ENCODE results near the gene HES7. TPM values are rescaled to one million over a fixed set of nuclear protein-coding genes. Genes with fewer than 3 reads are reported as not detected.
A peak's percentile ranks its signal among the peaks of the same experiment; 100 is the strongest.

HES7 gene
- total and polyA plus RNA-seq, 4 experiments from 2014 or later, result not detected

DNA sequence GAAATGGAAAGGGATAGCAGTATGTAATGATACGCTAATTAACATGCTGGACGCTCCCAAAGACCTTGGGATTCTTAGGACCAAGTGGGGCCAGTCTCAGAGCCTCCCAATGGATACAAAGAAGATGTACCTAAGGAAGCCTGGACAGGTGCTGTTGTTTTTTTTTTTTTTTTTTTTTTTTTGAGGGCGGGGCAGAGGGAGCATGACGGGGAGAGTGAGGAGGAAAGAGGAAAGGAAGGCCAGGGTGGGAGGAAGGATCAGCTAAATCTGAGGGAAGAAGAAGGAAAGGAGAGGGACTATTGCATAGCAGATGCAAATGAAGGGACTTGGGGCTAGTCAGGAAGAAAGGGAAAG is 36.3 kb upstream of the HES7 start:
- H3K9me3 ChIP-seq (ENCODE audit: control insufficient read depth in 1 of 2, low read length in 2 of 2), result no peaks in the 10 kb centered on the region
- Mint-ChIP-seq H3K4me3 (peak overlapping the region; percentile 69 to 93 (median 91)), H3K9me3 (peaks cover 0 to 1% (median 0%) of the 10 kb centered on the region in 8 donors), H3K4me1 (peaks cover 46 to 63% (median 54%) of the 10 kb centered on the region in 4 donors), H3K27me3 (no peaks in the 10 kb centered on the region), H3K36me3 (peaks cover 24 to 46% of the 10 kb centered on the region in 2 donors), H3K27ac (peak overlapping the region; percentile 89 to 98 (median 96))
- H3K27me3 ChIP-seq (ENCODE audit: insufficient read depth, low read length), result no peaks in the 10 kb centered on the region
- peaks cover 80% of the 10 kb centered on the region for H3K4me1 ChIP-seq (ENCODE audit: insufficient read depth, low read length)
- POLR2A ChIA-PET (ENCODE audit: partially characterized antibody), result interaction anchor here (2.4 to 23.4 kb wide), 7 partner anchors 9 to 88 kb away, joined by 6 to 1074 read pairs (median 83); partner anchors contain the start of genes ALOXE3, BORCS6, CTC1 and PER1
- H3K27ac ChIP-seq (ENCODE audit: low read depth, low read length), result peak overlapping the region; percentile 44
- DNase-seq, result no peak
- H3K4me3 ChIP-seq (ENCODE audit: low read length in 2 of 2), result no peak overlapping the region
- peaks cover 30% of the 10 kb centered on the region for H3K36me3 ChIP-seq (ENCODE audit: insufficient read depth, low read length)
- CTCF ChIA-PET (ENCODE audit: partially characterized antibody), result interaction anchor here (1.0 to 7.7 kb wide), 6 partner anchors 10 to 66 kb away, joined by 3 to 93 read pairs (median 5); partner anchors contain the start of genes ALOXE3 and TMEM107
- intact Hi-C loops (cut with micrococcal nuclease), result no loop called here

DNA sequence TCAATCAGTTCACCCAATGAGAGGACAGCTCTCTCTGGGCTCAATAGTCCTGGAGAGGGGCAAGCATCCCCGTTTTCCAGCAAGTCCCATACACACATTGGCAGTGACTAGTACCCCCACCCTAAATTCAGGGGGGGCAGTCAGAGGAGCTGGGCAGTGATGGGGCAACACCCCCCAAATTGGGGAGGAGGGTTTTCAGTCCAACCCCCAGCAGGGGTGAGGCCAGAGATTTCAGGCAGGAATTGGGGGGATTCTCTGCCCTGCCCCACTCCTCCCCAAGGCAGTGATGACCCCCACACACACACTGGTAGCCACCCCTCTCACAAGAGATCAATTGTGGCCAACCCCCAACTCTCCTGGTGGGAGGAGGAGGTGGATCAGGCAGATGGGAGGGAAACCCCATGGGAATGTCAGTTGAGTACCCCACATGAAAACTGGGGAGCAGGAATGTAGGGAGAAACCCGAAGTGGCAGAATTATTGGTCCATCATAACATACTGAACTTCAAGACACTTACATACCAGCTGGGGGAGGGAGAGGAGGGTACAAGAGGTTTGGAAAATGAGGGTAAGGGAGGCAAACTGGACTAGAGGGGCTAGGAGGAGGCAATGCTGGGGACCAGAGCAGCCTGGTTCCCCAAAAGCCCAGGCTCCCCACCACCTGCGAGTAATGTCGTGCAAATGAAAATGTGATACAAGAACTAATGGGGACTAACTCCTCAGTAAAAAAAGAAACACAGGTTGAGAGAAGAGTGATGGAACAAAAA is 35.7 kb upstream of the HES7 start:
- CTCF ChIA-PET (ENCODE audit: partially characterized antibody), result interaction anchor here (1.0 to 7.7 kb wide), 13 partner anchors 9 to 65 kb away, joined by 3 to 93 read pairs (median 5); partner anchors contain the start of genes ALOXE3 and TMEM107
- H3K4me1 Mint-ChIP-seq, result peaks cover 45 to 63% (median 51%) of the 10 kb centered on the region in 4 donors

DNA sequence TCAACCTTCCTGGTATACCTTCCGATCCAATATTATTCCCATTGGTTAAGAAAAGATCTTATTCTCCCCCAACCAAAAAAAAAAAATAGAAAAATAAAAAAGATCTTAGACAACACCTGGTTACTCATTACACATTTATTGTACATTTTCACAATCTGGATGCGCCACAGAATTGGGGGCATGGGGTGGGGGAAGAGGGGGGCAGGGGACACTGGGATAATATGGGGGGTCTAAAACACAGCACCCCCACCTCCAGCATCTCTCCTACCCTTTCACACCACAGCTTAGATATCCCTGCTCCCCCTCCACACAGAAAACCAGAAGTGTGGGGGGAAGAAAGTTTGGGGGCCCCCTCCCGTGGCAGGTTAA is 35.1 kb upstream of the HES7 start:
- H3K4me1 Mint-ChIP-seq, result peaks cover 45 to 63% (median 49%) of the 10 kb centered on the region in 4 donors
- intact Hi-C loops (cut with micrococcal nuclease), result loop anchor here (5.0 kb wide), 1 partner anchor 88 kb away; the partner anchor contains the start of genes CTC1 and PFAS
- Histone ChIP-seq H3K27ac (ENCODE audit: low read depth, low read length) (peak overlapping the region; percentile 69), H3K36me3 (ENCODE audit: insufficient read depth, low read length) (peaks cover 30% of the 10 kb centered on the region), H3K9me3 (ENCODE audit: control insufficient read depth in 1 of 2, low read length in 2 of 2) (no peaks in the 10 kb centered on the region), H3K4me3 (ENCODE audit: low read length in 2 of 2) (no peak overlapping the region), H3K27me3 (ENCODE audit: insufficient read depth, low read length) (no peaks in the 10 kb centered on the region), H3K4me1 (ENCODE audit: insufficient read depth, low read length) (peaks cover 80% of the 10 kb centered on the region)
- CTCF ChIA-PET (ENCODE audit: partially characterized antibody), result interaction anchor here (0.9 to 7.7 kb wide), 19 partner anchors 8 to 142 kb away, joined by 3 to 93 read pairs (median 5); partner anchors contain the start of genes ALOXE3, CTC1, HES7 and SLC25A35
- H3K36me3 Mint-ChIP-seq, result peaks cover 26 to 55% of the 10 kb centered on the region in 2 donors
- H3K27ac Mint-ChIP-seq, result peak overlapping the region; percentile 94 to 98 (median 97)
- no peak for DNase-seq
- H3K27me3 Mint-ChIP-seq, result no peaks in the 10 kb centered on the region
- peak overlapping the region; percentile 51 to 88 (median 77) for H3K4me3 Mint-ChIP-seq
- peaks cover 0 to 1% (median 0%) of the 10 kb centered on the region in 8 donors for H3K9me3 Mint-ChIP-seq
- POLR2A ChIA-PET (ENCODE audit: partially characterized antibody), result interaction anchor here (0.8 to 23.4 kb wide), 14 partner anchors 8 to 136 kb away, joined by 3 to 1074 read pairs (median 6); partner anchors contain the start of genes ALOXE3, BORCS6, CTC1 and HES7

More for the DNA sequence above, 35.7 kb upstream of the HES7 start:
- Histone ChIP-seq H3K4me3 (ENCODE audit: low read length in 2 of 2) (no peak overlapping the region), H3K4me1 (ENCODE audit: insufficient read depth, low read length) (peaks cover 80% of the 10 kb centered on the region), H3K27ac (ENCODE audit: low read depth, low read length) (peak overlapping the region; percentile 44), H3K27me3 (ENCODE audit: insufficient read depth, low read length) (no peaks in the 10 kb centered on the region), H3K9me3 (ENCODE audit: control insufficient read depth in 1 of 2, low read length in 2 of 2) (no peaks in the 10 kb centered on the region), H3K36me3 (ENCODE audit: insufficient read depth, low read length) (peaks cover 30% of the 10 kb centered on the region)
- intact Hi-C loops (cut with micrococcal nuclease), result loop anchor here (5.0 kb wide), 1 partner anchor 88 kb away; the partner anchor contains the start of genes CTC1 and PFAS
- Mint-ChIP-seq H3K27ac (peak overlapping the region in 6 of 7 donors; percentile 94 to 98 (median 96)), H3K9me3 (peaks cover 0 to 1% (median 0%) of the 10 kb centered on the region in 8 donors), H3K36me3 (peaks cover 24 to 51% of the 10 kb centered on the region in 2 donors), H3K4me3 (peak overlapping the region in 7 of 8 donors; percentile 55 to 93 (median 75)), H3K27me3 (no peaks in the 10 kb centered on the region)
- peak in 1 of 5 donors; percentile 29 for DNase-seq
- POLR2A ChIA-PET (ENCODE audit: partially characterized antibody), result interaction anchor here (1.2 to 23.4 kb wide), 9 partner anchors 8 to 88 kb away, joined by 3 to 1074 read pairs (median 47); partner anchors contain the start of genes ALOXE3, BORCS6, CTC1 and HES7

- peak overlapping the region; percentile 69 for H3K27ac ChIP-seq (ENCODE audit: low read depth, low read length)
- no peaks in the 10 kb centered on the region for H3K9me3 ChIP-seq (ENCODE audit: control insufficient read depth in 1 of 2, low read length in 2 of 2)
- H3K4me3 ChIP-seq (ENCODE audit: low read length in 2 of 2), result peak overlapping the region in 1 of 2 donors; percentile 2
- H3K27ac Mint-ChIP-seq, result peak overlapping the region; percentile 93 to 98 (median 97)
- ChIA-PET CTCF (ENCODE audit: partially characterized antibody) (interaction anchor here (0.9 to 7.7 kb wide), 19 partner anchors 9 to 142 kb away, joined by 3 to 93 read pairs (median 5); partner anchors contain the start of genes ALOXE3, CTC1, HES7 and SLC25A35), POLR2A (ENCODE audit: partially characterized antibody) (interaction anchor here (0.8 to 23.4 kb wide), 16 partner anchors 7 to 137 kb away, joined by 3 to 1074 read pairs (median 4); partner anchors contain the start of genes ALOXE3, AURKB, BORCS6 and CTC1)
- intact Hi-C loops (cut with micrococcal nuclease), result loop anchor here (1.0 to 5.0 kb wide), 3 partner anchors 15 to 142 kb away; partner anchors contain the start of genes CTC1 and PFAS
- H3K9me3 Mint-ChIP-seq, result peaks cover 0 to 1% (median 0%) of the 10 kb centered on the region in 8 donors
- no peaks in the 10 kb centered on the region for H3K27me3 Mint-ChIP-seq
- H3K36me3 Mint-ChIP-seq, result peaks cover 28 to 52% of the 10 kb centered on the region in 2 donors
- peak overlapping the region; percentile 51 to 88 (median 77) for H3K4me3 Mint-ChIP-seq
- peak; percentile 82 to 91 (median 83) for DNase-seq
- peaks cover 43 to 63% (median 47%) of the 10 kb centered on the region in 4 donors for H3K4me1 Mint-ChIP-seq
- H3K36me3 ChIP-seq (ENCODE audit: insufficient read depth, low read length), result peaks cover 30% of the 10 kb centered on the region
- no peaks in the 10 kb centered on the region for H3K27me3 ChIP-seq (ENCODE audit: insufficient read depth, low read length)
- H3K4me1 ChIP-seq (ENCODE audit: insufficient read depth, low read length), result peaks cover 80% of the 10 kb centered on the region
Measured at GRCh38 chr17:8158267-8159031, 34.5 kb upstream of the HES7 start.

GRCh38 chr17:8156246-8156992 is 32.5 kb upstream of the HES7 start:
- Histone ChIP-seq H3K4me3 (ENCODE audit: low read length in 2 of 2) (peak overlapping the region; percentile 90), H3K36me3 (ENCODE audit: insufficient read depth, low read length) (peaks cover 25% of the 10 kb centered on the region), H3K4me1 (ENCODE audit: insufficient read depth, low read length) (peaks cover 85% of the 10 kb centered on the region), H3K27me3 (ENCODE audit: insufficient read depth, low read length) (no peaks in the 10 kb centered on the region), H3K9me3 (ENCODE audit: control insufficient read depth in 1 of 2, low read length in 2 of 2) (no peaks in the 10 kb centered on the region), H3K27ac (ENCODE audit: low read depth, low read length) (peak overlapping the region; percentile 100)
- Mint-ChIP-seq H3K27ac (no peak overlapping the region), H3K4me3 (no peak overlapping the region), H3K27me3 (no peaks in the 10 kb centered on the region), H3K4me1 (peaks cover 38 to 71% (median 55%) of the 10 kb centered on the region in 4 donors), H3K36me3 (peaks cover 24 to 60% of the 10 kb centered on the region in 2 donors), H3K9me3 (peaks cover 0 to 7% (median 0%) of the 10 kb centered on the region in 8 donors)
- CTCF ChIA-PET (ENCODE audit: partially characterized antibody), result interaction anchor here (0.6 to 7.7 kb wide), 19 partner anchors 12 to 470 kb away, joined by 3 to 93 read pairs (median 4); partner anchors contain the start of genes ALOXE3, BORCS6 and CTC1
- POLR2A ChIA-PET (ENCODE audit: partially characterized antibody), result interaction anchor here (0.6 to 23.4 kb wide), 34 partner anchors 7 to 1121 kb away, joined by 3 to 1074 read pairs (median 4); partner anchors contain the start of genes ALOXE3, AURKB, BORCS6 and CNTROB
- intact Hi-C loops (cut with micrococcal nuclease), result loop anchor here (1.0 to 5.0 kb wide), 6 partner anchors 17 to 91 kb away; partner anchors contain the start of genes CTC1, PFAS and TMEM107
- peak; percentile 100 for DNase-seq

DNA sequence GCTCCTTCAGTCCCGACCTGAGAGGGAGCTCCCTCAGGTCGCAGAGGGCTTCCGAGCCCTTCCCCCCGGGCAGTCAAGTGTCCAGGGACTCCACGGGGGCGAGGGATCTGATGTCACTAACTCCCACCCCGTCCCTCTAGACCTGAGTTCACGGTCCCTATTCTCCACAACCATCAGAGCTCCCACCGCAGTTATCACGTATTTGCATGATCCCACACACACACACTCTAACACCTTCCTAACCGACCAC is 32.0 kb upstream of the HES7 start:
- Mint-ChIP-seq H3K4me1 (peaks cover 36 to 71% (median 51%) of the 10 kb centered on the region in 4 donors), H3K4me3 (no peak overlapping the region), H3K36me3 (peaks cover 19 to 56% of the 10 kb centered on the region in 2 donors), H3K27ac (no peak overlapping the region), H3K9me3 (peaks cover 0 to 9% (median 0%) of the 10 kb centered on the region in 8 donors), H3K27me3 (no peaks in the 10 kb centered on the region)
- CTCF ChIA-PET (ENCODE audit: partially characterized antibody), result interaction anchor here (0.6 to 7.7 kb wide), 14 partner anchors 12 to 470 kb away, joined by 3 to 93 read pairs (median 4); partner anchors contain the start of gene ALOXE3
- Histone ChIP-seq H3K9me3 (ENCODE audit: control insufficient read depth in 1 of 2, low read length in 2 of 2) (no peaks in the 10 kb centered on the region), H3K27ac (ENCODE audit: low read depth, low read length) (peak overlapping the region; percentile 100), H3K36me3 (ENCODE audit: insufficient read depth, low read length) (peaks cover 20% of the 10 kb centered on the region), H3K4me1 (ENCODE audit: insufficient read depth, low read length) (peaks cover 81% of the 10 kb centered on the region), H3K27me3 (ENCODE audit: insufficient read depth, low read length) (no peaks in the 10 kb centered on the region), H3K4me3 (ENCODE audit: low read length in 2 of 2) (peak overlapping the region; percentile 90)
- POLR2A ChIA-PET (ENCODE audit: partially characterized antibody), result interaction anchor here (0.7 to 23.4 kb wide), 24 partner anchors 7 to 1120 kb away, joined by 3 to 1074 read pairs (median 8); partner anchors contain the start of genes ALOXE3, AURKB, BORCS6 and CNTROB
- DNase-seq, result no peak
- intact Hi-C loops (cut with micrococcal nuclease), result loop anchor here (1.0 to 5.0 kb wide), 6 partner anchors 17 to 91 kb away; partner anchors contain the start of genes CTC1, PFAS and TMEM107

Measured in CD4-positive, alpha-beta memory T cell (primary cell).